Neural progenitor cell (in vitro differentiated cells): ENCODE results near the gene SOWAHD. TPM values are rescaled to one million over a fixed set of nuclear protein-coding genes. Genes with fewer than 3 reads are reported as not detected.

Source experiments
- DNase-seq: peaks from one replicate; pipeline ENCODE4 v3.0.0-alpha.2; 2016; ENCODE audit warnings: low spot score
- H2AFZ ChIP-seq: fragments of 200-600 bp; sonication (generic); replicated peaks from 2 replicates; pipeline ENCODE4 v1.6.1; 2016; ENCODE audit warnings: antibody characterized with exemption
- H3F3A ChIP-seq: fragments of 200-600 bp; sonication (generic); 2 replicates; pipeline ENCODE4 v1.6.1; 2016; ENCODE audit warnings: antibody characterized with exemption, low read depth
- H3K27ac ChIP-seq: fragments of 200-600 bp; sonication (generic); 2 replicates; pipeline ENCODE4 v1.5.1; 2016; ENCODE audit warnings: mild to moderate bottlenecking
- H3K27me3 ChIP-seq: fragments of 200-600 bp; sonication (generic); 2 replicates; pipeline ENCODE4 v1.6.1; 2016; ENCODE audit warnings: mild to moderate bottlenecking, moderate library complexity
- H3K36me3 ChIP-seq: fragments of 200-600 bp; sonication (generic); 2 replicates; pipeline ENCODE4 v1.5.1; 2016
- H3K4me1 ChIP-seq: fragments of 200-600 bp; sonication (generic); 2 replicates; pipeline ENCODE4 v1.6.1; 2016; ENCODE audit warnings: mixed run types
- H3K4me2 ChIP-seq: fragments of 200-600 bp; sonication (generic); 2 replicates; pipeline ENCODE4 v1.6.1; 2016
- H3K4me3 ChIP-seq: fragments of 200-600 bp; sonication (generic); 2 replicates; pipeline ENCODE4 v1.5.1; 2016
- H3K79me2 ChIP-seq: fragments of 200-600 bp; sonication (generic); 2 replicates; pipeline ENCODE4 v1.6.1; 2016; ENCODE audit warnings: low read depth
- H3K9ac ChIP-seq: fragments of 200-600 bp; sonication (generic); 2 replicates; pipeline ENCODE4 v1.6.1; 2016
- H3K9me3 ChIP-seq: fragments of 200-600 bp; sonication (generic); 2 replicates; pipeline ENCODE4 v1.5.1; 2016; ENCODE audit warnings: low read depth
- H4K20me1 ChIP-seq: fragments of 200-600 bp; sonication (generic); 2 replicates; pipeline ENCODE4 v1.6.1; 2016; ENCODE audit warnings: low read depth
- H3K27ac Mint-ChIP-seq: 3 replicates; pipeline ENCODE4 v1.8.0; 2021; ENCODE audit warnings: mixed read lengths
- H3K27me3 Mint-ChIP-seq: 2 replicates; pipeline ENCODE4 v1.8.0; 2022; ENCODE audit warnings: low read depth, mild to moderate bottlenecking, inconsistent platforms, moderate library complexity, mixed read lengths; ENCODE audit not compliant: insufficient read depth
- H3K36me3 Mint-ChIP-seq: 3 replicates; pipeline ENCODE4 v1.8.0; 2021; ENCODE audit warnings: mixed read lengths
- H3K4me1 Mint-ChIP-seq: 3 replicates; pipeline ENCODE4 v1.8.0; 2021; ENCODE audit warnings: mixed read lengths
- H3K4me3 Mint-ChIP-seq: 3 replicates; pipeline ENCODE4 v1.8.0; 2021; ENCODE audit warnings: mild to moderate bottlenecking, moderate library complexity, mixed read lengths
- H3K9me3 Mint-ChIP-seq: 3 replicates; pipeline ENCODE4 v1.8.0; 2020; ENCODE audit warnings: mixed read lengths
- CTCF ChIP-seq: fragments of 200-600 bp; sonication (generic); IDR thresholded peaks from 2 replicates; pipeline ENCODE4 v1.5.1; 2017; ENCODE audit warnings: antibody characterized with exemption, mild to moderate bottlenecking
- EZH2 ChIP-seq: fragments of 200-600 bp; sonication (generic); IDR thresholded peaks from 2 replicates; pipeline ENCODE4 v1.6.1; 2017; ENCODE audit warnings: antibody characterized with exemption, mild to moderate bottlenecking, moderate library complexity
- EZH2phosphoT487 ChIP-seq: fragments of 200-600 bp; sonication (generic); IDR thresholded peaks from 2 replicates; pipeline ENCODE4 v1.6.1; 2017; ENCODE audit warnings: antibody characterized with exemption
- total RNA-seq: library from RNA; depleted of rRNA; stranded (reverse); fragments of >200 nt; gene quantifications from 2 replicates; pipeline ENCODE4 v1.2.3, GENCODE V29; 2015; ENCODE audit warnings: low replicate concordance

SOWAHD gene
- total RNA-seq, 1 donor from 2014 or later: not detected

GRCh38 chrX:119756926-119757635 is 1.3 kb upstream of the SOWAHD start:
- no peak for DNase-seq
- Mint-ChIP-seq H3K4me3 (peak overlapping the region; percentile 89), H3K27me3 (peaks cover 8% of the 10 kb centered on the region), H3K27ac (no peak overlapping the region), H3K36me3 (no peaks in the 10 kb centered on the region), H3K4me1 (peaks cover 15% of the 10 kb centered on the region), H3K9me3 (peaks cover 19% of the 10 kb centered on the region)
- Histone ChIP-seq H3K4me1 (no peaks in the 10 kb centered on the region), H3K79me2 (no peaks in the 10 kb centered on the region), H3K27me3 (peaks cover 58% of the 10 kb centered on the region), H3K4me3 (no peak overlapping the region), H3K9ac (no peak overlapping the region), H3K27ac (no peak overlapping the region), H3K4me2 (no peak overlapping the region), H3F3A (peaks cover 6% of the 10 kb centered on the region), H3K36me3 (no peaks in the 10 kb centered on the region), H2AFZ (no peak overlapping the region), H3K9me3 (no peaks in the 10 kb centered on the region), H4K20me1 (no peaks in the 10 kb centered on the region)
- TF ChIP-seq EZH2 (peak; percentile 43), CTCF (no peak), EZH2phosphoT487 (no peak)

DNA sequence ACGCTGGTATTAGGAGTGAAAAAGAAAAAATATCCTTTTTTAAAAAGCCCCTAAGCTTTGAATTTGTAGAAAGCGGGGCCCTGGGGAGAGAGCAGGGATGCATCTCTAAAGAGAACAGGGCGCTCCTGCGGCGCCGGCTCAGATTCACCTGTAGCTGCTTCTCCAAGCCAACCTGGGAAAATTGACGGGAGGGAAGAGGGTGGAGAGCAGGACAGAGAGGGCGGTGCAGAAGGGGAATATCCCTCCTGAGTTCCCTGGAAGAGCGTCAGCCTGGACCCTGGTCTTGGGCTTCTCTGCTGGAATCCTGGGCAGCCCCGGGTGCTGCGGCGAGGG is 776 bp upstream of the SOWAHD start:
- Histone ChIP-seq H4K20me1 (no peaks in the 10 kb centered on the region), H3K4me1 (no peaks in the 10 kb centered on the region), H3K36me3 (no peaks in the 10 kb centered on the region), H3K4me2 (peak overlapping the region; percentile 75), H3K9me3 (no peaks in the 10 kb centered on the region), H3K79me2 (no peaks in the 10 kb centered on the region), H3K27ac (no peak overlapping the region), H3F3A (peaks cover 6% of the 10 kb centered on the region), H3K27me3 (peaks cover 58% of the 10 kb centered on the region), H3K4me3 (peak overlapping the region; percentile 53), H3K9ac (no peak overlapping the region), H2AFZ (peak overlapping the region; percentile 85)
- no peak for DNase-seq
- H3K27ac Mint-ChIP-seq: peak overlapping the region; percentile 87
- TF ChIP-seq CTCF (no peak), EZH2 (peak; percentile 26)
- peak overlapping the region; percentile 89 for H3K4me3 Mint-ChIP-seq
- peaks cover 15% of the 10 kb centered on the region for H3K4me1 Mint-ChIP-seq
- H3K36me3 Mint-ChIP-seq: no peaks in the 10 kb centered on the region
- H3K27me3 Mint-ChIP-seq: peaks cover 8% of the 10 kb centered on the region
- H3K9me3 Mint-ChIP-seq: peaks cover 19% of the 10 kb centered on the region

DNA sequence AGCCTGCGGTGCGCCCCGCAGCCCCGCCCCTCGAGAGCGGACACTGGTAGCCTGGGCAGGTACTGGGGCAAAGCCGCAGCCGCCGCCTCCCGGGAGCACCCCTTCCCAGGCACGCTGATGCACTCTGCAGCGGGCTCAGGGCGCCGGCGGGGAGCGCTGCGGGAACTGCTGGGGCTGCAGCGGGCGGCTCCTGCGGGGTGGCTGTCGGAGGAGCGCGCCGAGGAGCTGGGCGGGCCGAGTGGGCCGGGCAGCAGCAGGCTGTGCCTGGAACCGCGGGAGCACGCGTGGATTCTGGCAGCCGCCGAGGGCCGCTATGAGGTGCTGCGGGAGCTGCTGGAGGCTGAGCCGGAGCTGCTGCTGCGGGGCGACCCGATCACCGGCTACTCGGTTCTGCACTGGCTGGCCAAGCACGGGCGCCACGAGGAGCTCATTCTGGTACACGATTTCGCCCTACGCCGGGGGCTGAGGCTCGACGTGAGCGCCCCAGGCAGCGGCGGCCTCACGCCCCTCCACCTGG is 401 bp downstream of the SOWAHD start:
- peaks cover 9% of the 10 kb centered on the region for H3K27me3 Mint-ChIP-seq
- DNase-seq: peak; percentile 46
- peaks cover 6% of the 10 kb centered on the region for H3F3A ChIP-seq
- peak overlapping the region; percentile 75 for H3K4me2 ChIP-seq
- H3K9me3 Mint-ChIP-seq: peaks cover 22% of the 10 kb centered on the region
- no peaks in the 10 kb centered on the region for H3K4me1 ChIP-seq
- no peaks in the 10 kb centered on the region for H3K9me3 ChIP-seq
- no peaks in the 10 kb centered on the region for H3K36me3 ChIP-seq
- no peak overlapping the region for H3K27ac Mint-ChIP-seq
- H3K36me3 Mint-ChIP-seq: no peaks in the 10 kb centered on the region
- no peaks in the 10 kb centered on the region for H3K79me2 ChIP-seq
- H4K20me1 ChIP-seq: no peaks in the 10 kb centered on the region
- TF ChIP-seq EZH2phosphoT487: no peak
- no peak for TF ChIP-seq CTCF
- TF ChIP-seq EZH2: no peak
- H2AFZ ChIP-seq: peak overlapping the region; percentile 85
- peak overlapping the region; percentile 53 for H3K4me3 ChIP-seq
- no peak overlapping the region for H3K27ac ChIP-seq
- no peak overlapping the region for H3K9ac ChIP-seq
- peaks cover 19% of the 10 kb centered on the region for H3K4me1 Mint-ChIP-seq
- peaks cover 58% of the 10 kb centered on the region for H3K27me3 ChIP-seq
- peak overlapping the region; percentile 27 for H3K4me3 Mint-ChIP-seq
